Inflammatory macrophage treated with lipopolysaccharide for 4 hours (primary cell): ENCODE results near the gene DAAM2.
A peak's percentile ranks its signal among the peaks of the same experiment; 100 is the strongest.

Experiments
- DNase-seq: peaks from one replicate; pipeline ENCODE4 v3.0.0-alpha.2; 2020

The DAAM2 gene

DNA sequence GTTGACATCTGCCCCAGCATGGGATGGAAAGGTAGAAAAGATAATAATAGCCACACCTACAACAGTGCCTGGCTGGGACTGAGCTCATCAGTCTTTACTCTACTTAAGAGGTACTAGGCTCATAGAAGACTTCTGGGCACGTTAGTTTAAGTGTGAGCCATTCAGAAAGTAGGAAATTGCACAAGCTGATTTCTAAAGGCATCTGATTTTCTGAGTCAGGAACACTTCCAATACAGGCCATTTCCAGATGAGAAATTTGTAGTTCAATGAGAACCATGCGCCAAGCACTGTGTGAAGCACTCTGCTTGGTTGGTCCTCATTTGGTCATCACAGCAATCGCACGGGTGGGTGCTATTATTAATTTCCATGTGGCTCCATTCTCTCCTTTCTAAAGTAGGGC, 99.8 kb downstream of the DAAM2 start:
- DNase-seq = no peak

DNA sequence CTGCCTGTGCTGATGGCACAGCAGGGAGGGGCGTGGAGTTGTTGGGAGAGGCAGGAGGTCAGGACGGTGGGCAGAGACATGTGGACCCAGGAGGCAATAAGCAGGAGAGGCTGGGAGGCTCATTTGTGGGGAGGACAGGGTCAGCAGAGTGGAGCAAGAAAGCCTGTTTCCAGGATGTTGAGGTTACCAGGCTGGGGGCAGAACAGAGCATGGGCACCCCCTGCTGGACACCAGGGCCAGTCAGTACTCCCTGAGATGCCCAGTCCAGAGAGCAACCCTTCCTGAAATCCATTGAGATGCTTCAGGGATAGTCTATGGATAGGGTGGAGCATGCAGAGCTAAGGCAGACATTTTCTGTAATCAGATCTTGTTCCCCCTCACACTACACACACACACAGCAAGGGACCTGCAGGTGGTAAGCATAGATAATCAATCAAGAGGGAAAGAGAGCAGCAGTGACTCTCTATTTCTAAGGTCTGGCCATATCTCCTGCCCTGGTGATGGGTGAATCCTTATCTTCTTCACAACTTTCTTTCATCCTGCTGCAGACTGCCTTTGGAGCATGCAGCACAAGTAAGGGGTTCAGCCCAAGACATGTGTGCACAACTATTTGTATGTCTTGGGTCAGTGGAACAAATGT, 100.4 kb downstream of the DAAM2 start:
- peak; percentile 24 for DNase-seq

DNA sequence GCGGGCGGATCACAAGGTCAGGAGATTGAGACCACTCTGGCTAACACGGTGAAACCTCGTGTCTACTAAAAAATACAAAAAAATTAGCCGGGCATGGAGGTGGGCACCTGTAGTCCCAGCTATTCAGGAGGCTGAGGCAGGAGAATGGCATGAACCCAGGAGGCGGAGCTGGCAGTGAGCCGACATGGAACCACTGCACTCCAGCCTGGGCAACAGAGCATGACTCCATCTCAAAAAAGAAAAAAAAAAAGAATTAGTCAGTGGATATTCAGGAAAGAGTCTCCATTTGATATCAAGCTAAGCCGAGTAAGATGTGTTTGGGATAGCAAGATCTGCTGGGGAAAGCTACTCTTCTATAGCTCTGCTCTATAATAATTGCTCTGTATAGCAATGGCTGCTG, 101.1 kb downstream of the DAAM2 start:
- no peak for DNase-seq

DNA sequence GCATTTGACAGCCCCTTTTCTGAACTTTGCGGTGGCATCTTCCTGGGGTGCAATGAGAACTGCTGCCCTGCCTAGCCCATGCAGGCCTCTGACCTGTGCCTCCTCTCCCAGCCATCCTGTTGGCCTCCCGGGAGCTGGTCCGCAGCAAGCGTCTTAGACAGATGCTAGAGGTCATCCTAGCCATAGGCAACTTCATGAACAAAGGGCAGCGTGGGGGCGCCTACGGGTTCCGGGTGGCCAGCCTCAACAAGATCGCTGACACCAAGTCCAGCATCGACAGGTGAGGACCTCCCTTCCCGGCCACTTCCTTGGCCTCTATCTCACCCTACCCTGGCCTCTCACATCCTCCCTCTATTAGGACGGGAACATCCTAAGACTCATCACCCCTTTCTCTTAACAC, 104.5 kb downstream of the DAAM2 start:
- no peak for DNase-seq

DNA sequence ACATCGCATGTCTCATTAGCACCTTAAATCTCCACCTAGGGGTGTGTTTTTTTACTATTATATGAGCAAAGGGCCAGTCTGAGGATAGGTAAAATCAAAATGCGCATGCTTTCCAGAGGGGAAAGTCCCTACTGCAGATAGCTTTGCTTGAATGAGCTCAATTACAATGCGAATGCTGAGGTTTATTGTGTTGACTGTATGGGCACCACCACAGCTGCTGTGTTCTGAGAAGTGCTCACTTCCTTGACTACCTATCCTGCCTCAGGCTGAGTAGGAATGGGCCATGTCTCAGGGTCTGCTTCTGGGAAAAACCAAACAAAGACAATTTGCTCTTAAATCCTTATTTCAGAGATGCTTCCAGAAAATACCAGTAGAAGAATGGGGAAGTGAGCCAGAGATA, 105.5 kb downstream of the DAAM2 start:
- no peak for DNase-seq

DNA sequence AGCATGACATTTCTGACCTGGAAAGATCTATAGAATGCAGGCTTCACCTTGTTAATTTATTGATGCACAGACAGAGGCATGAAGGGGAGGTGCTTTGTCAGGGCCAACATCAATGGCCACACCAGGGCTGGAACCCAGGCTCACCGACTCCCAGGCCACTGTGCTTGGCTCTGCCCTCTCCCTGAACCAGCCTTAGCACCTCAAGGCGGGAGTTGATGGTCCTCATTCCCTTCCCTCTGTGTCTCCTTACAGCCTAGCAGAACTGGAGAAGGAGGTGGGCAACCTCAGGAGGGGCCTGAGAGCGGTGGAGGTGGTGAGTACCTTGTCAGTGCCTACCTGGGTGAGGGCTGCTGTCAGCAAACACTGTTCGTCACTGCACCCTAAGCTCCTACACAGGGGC, 106.4 kb downstream of the DAAM2 start:
- no peak for DNase-seq

DNA sequence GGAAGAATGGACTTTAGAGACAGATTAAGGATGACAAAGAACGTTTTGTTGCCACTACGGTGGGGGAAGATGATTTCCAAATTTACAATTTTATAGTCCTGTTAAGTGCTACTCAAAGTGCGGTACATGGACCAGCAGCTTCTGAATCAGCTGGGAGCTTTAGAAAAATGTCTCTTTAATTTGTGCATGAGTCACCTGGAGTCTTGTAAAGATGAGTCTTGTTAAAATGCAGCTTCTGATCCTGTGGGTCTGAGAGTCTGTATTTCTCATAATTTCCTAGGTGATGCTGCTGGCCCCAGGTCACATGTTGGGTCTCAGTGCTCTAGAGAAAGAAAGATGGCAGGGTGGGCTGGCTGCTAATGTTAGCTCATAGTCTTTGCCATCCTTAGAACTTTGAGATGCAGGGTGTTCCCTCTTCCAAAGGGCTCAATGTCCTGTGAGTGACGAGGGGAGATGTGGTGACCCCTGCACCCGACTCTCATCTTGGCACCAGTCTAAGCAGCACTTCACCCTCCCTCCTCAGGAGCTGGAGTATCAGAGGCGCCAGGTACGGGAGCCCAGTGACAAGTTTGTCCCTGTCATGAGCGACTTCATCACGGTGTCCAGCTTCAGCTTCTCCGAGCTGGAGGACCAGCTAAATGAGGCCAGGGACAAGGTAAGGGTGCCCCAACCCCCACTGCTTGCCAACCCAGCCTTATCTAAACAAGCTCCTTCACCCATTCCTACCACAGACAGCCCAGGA, 107.5 kb downstream of the DAAM2 start:
- DNase-seq = no peak

DNA sequence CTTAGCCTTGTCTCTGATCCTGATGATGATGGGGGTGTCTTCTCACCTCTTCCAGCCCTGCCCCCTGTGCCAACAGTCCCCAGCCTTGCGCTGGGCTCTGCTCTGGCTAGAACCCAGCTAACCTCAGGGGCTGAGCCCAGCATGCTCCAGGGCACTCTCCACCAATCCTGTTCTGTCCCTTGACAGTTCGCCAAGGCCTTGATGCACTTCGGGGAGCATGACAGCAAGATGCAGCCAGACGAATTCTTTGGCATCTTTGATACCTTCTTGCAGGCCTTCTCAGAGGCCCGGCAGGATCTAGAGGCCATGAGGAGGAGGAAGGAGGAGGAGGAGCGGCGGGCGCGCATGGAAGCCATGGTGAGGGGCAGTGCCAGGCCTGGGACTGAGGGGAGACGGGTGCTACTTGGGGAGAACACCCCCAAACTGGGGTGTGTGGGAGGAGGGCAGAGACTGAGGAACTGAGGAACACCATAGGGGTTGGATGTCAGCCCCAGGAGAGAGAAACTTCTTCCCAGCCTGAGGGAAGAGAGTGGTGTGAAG, 109.0 kb downstream of the DAAM2 start:
- no peak for DNase-seq

DNA sequence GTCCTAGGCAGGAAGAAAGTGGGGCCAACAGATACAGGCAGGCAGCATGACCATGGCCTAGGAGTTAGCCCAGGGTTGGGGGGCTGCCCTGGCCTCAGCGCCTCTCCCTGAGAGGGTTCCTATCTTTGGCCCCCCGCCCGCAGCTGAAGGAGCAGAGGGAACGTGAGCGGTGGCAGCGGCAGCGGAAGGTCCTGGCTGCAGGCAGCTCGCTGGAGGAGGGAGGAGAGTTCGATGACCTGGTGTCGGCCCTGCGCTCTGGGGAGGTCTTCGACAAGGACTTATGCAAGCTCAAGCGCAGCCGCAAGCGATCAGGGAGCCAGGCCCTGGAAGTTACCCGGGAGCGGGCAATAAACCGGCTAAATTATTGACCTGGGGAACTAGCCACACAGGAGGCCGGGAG, 109.5 kb downstream of the DAAM2 start:
- no peak for DNase-seq

DNA sequence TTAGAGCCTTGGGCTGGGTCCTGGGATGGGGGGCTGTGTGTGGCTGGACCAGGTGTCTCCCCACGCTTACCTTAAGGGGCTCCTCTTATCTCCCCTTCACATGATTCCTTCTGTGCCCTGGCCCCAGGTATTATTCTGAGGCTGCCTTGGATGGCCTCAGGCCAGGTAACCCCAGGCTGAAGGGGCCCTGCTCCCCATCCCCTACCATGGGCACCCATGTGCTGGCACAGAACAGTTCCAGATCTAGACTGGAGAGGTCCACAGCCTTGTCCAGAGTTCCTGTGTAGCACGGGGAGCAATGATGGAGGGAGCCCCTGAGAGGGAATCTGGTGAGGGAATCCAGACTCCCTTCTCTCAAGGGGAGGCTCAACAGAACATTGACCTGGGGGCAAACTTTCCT, 110.0 kb downstream of the DAAM2 start:
- DNase-seq = no peak

DNA sequence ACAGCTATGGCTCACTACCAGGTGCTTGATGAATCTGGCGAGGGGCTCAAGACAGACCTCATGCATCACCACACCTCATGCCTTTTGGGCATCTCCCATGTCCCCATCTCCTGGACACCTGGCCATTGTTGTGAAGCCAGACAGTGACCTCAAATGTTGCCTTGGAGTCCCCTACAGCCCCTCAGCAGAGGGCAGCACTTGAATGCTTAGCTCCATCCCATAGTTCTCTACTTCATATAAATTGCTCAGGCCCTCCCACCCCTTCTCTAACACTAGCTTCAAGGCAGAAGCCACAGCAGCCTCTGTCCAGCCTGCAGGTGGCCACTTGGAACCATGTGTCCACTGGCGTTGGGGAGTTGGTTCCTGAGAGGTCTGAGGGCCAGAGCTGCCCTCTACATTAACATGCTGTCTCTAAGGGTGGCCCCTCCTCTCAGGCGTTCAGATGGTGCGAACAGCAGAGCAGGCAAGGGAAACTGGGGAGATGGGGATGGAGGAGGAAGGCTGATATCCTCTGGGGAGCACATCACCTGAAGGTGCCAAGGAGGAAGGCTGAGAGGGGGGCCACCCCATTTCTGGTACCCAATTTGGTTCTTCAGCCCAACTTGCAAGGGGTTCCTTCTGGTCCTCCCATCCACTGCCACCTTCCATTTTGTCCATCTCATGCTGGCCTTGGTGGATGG, 110.8 kb downstream of the DAAM2 start:
- no peak for DNase-seq

DNA sequence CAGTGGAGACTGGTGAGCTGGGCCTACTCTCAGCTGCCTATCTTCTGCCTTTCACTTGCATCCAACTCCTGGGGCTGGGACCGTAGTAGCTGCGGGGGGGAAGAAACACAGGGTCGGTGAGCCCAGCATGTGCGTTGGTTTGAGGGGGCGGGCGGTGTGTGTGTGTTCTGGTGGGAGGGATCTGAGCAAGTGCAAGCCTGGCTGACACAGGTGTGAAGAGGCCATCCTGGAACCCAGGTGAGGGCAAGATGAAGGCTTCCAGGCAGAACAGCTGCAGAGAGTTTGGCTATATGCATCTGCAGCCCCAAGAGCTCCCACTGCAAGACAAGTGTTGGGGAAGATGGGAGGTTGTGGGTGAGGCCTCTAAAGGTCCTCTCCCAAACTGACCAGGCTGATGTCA, 111.5 kb downstream of the DAAM2 start:
- no peak for DNase-seq

DNA sequence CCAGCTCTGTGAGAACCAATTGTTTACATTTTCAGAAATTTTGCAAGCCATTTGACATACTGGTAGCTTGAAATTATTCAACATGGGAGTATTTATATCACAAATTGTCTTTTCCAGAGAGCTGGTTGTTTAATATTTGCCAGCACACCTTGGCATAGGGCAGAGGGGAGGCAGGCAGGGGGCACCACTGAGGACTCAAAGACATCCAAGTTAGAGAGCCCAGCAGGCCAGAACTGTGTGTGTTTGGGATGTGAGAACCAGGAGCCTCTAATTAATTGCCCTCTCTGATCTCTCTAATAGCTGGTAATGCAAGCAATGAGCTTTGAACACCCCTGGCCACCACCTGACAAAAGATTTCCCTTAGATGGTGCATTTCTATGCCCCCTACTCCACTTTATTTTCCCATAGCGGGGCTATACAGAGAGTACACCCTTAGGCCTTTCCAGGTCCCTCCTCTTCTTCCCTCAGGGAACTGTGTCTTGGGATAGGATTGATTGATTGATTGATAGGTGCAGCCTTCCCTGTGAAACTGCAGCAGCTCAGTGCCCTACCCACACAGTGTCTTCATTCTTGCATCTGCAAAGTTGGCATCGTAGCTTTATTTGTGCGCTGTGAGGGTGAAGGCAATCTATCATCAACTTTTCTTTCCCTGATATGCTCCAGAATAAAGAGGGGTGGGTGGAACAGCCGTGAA, 112.9 kb downstream of the DAAM2 start:
- DNase-seq = no peak

DNA sequence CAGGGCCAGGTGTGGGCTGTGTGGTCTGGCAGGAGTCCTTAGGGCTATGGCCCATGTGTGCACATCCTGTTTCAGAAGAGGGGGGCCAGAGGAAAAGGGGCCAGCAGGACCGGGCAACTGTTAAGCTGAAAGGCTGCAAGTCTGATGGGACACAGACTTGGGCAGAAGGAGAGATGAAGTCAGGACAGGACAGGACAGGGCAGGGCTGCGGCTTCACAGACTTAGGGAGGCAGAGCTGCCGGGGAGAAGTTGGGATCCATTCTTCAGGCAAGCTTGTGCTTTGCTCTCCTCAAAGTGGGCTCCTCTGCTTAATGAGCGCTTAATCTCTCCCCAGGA, 113.4 kb downstream of the DAAM2 start:
- DNase-seq = no peak

DNA sequence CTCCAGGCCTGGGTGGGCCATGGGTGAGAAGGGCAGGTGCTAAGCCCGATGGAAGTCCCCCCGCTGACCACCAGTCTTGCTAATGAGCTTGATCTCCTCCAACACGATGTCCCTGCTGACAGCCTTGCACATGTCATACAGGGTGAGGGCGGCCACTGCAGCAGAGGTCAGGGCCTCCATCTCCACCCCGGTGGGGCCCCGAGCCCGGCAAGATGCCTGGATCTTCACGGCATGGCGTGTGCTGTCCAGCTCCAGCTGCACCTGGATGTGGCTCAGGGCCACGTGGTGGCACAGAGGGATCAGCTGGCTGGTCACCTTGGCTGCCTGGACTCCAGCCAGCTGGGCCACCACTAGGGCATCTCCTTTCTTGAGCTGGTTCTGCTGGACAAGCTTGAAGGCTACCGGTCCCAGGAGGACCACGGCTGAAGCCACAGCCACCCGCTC, 114.2 kb downstream of the DAAM2 start:
- DNase-seq = no peak

DNA sequence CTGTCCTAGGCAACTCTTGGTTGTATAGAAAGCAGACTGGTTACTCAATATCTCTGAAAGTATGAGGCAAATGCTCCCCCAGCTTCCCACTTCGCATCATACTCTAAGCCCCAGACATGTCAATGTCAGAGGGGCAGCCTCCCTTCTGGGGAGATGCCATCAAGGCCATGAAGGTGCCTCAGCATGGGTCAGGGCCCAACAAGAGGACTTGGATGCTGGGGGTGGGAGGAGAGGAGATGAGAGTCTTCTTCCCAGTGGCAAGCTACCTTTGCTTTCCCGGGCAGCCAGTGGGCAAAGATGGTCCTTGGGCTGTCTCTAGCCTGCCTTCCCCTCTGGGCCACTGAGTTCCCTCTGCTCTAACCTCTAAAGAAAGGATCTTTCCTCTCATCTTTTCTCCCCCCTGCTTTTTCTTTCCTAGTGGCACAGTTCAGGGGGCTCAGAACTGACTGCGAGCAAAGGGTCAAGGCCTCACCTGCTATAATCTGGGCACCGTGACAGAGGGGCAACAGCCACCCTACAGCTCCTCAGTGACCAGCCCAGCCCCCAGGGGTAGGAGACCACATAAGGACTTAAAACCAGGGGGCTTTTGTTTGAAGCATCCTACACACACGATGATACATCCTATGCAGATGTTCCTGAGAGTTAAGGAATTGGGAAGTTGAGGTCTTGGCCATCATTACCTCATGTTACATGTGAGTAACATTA, 115.8 kb downstream of the DAAM2 start:
- no peak for DNase-seq

DNA sequence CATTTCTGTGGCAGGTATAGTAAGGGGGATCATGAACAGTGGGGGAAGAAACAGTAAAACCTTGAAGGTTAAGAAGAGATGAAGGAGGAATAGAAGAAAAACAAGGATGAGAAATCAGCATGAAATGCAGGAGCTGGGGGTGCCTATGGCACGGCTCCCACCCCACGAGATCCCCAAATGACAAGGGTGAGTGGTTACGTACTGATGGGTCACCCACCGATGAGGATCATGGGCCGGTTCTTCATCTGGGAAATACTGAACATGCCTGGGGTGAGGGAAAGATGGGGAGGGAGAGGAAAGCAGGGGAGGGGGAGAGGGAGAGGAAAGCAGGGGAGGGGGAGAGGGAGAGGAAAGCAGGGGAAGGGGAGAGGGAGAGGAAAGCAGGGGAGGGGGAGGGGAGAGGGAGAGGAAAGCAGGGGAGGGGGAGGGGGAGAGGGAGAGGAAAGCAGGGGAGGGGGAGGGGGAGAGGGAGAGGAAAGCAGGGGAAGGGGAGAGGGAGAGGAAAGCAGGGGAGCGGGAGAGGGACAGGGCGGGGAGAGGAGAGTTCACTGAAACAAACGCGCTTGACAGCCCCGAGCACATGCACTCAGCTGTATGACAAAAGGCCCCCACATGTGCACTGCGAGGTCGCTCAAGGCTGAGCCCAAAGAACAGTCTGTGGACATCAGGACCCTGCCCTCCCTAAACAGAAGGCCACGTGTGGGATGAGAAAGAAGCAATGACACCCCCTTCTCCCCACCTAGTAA, 116.8 kb downstream of the DAAM2 start:
- no peak for DNase-seq

DNA sequence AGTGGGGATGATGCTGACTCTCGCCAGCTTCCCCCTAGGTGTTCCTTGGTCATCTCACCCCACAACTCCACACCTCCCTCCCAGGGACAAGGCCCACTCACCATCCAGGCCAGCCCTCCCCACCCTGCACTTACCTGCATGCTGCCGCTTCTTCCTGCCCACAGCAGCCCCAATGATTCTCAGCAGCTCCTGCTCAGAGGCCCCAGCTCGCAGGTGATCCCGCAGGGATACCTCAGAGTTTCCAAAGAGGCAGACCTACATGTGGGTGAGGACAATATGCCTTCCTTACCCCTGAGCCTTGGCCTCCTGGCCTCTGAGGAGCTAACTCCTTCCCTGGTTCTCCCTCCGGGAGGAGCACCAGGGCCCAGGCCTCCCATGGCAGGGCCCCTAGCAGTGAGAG, 117.5 kb downstream of the DAAM2 start:
- no peak for DNase-seq

DNA sequence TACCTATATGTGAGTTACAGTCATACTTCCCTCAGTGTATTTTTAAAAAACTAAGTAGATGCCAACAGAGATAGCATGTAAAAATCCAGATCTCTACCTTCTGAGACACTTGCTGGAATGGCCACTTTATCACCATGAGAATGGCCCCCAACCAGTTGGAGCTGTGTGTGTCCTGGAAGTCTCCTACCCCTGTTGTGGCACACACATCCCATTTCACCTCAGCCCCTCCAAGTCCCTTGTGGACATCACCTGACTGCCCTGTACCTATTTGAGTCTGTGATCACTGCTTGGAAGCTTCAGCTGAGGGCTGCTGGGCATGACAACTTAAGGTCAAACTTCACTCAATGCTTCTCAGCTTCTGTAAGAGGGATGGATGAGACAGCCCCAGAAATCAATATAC, 118.0 kb downstream of the DAAM2 start:
- DNase-seq = no peak

DNA sequence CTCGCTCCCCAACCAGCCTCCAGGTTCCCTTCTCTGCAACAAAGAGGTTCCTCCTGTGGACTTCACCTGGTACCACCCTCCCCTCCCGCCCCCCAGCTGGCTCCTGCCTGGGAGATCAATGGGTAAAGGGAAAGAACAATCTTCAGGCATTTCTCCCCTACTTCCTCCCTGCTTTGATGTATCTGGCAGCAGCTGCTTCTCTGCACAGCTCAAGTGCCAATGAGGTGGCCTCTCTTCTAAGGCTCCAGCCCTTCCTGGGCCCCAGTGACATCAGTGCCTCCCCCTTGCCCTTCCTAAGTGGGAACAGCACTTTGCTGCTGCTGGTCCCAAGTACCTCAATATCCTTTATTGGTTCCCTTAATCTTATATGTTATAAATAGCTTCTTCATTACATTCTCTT, 118.6 kb downstream of the DAAM2 start:
- DNase-seq = no peak

DNA sequence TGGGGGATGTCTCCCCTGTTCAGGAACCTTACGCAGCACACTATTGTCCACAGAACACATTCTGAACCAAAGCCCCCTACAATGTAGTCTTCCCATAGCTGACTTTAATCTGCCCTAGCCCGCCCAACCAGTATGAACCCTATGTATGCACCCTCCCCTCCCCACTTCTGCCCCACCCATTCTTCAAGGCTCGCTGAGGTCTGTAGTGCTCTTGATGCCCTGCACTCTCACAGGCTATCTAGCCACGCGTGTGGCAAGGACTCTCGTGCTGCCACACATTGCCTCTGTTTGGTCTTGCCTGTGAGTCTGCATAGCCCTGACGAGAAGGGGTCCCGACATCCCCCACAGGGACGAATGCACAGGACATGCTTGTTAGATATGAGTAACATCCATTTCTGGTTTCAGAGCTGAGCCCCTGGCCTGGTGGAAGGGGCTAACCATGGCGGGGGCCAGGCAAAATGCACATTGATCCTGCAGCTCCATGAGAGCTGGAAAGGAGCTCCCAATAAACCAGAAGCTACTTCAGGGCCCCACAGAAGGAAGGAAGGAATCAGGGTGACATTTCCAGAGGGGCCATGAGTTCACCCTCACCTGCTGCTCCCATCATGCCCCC, 119.4 kb downstream of the DAAM2 start:
- DNase-seq = no peak

DNA sequence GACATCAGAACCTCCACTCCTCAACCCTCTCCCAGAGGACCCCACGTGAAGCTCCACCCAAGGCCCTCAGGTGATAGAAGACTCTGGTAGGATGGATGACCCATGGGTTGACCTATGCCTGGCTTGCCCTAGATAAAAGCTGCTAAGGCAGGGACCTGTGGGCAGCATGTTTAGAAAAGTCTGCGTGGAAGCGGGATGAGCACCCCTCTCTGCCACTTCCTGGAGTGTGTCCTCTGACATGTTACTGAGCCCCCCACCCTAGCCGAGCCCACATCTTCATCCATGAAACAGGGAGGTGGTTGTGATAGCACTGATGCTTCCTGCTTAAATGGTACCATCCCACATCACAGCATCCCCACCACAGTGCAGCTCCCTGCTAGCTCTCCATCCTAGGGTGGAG, 120.3 kb downstream of the DAAM2 start:
- no peak for DNase-seq
